HFF-Myc (cell line): ENCODE results near the gene ZXDC.

ENCODE experiments used
- DNase-seq: peaks from one replicate; pipeline ENCODE4 v3.0.0-alpha.2; 2011; ENCODE audit warnings: low read depth; ENCODE audit errors: extremely low read depth
- H3K4me3 ChIP-seq: replicated peaks from 2 replicates; pipeline ENCODE4 v1.5.1; 2011; ENCODE audit warnings: low read depth, mild to moderate bottlenecking, control low read depth, low read length
- CTCF ChIP-seq: IDR thresholded peaks from 2 replicates; pipeline ENCODE4 v1.5.1; 2012; ENCODE audit warnings: mild to moderate bottlenecking, low read depth, low read length, control low read depth; ENCODE audit errors: missing control alignments

Gene ZXDC

GRCh38 chr3:126406389-126407296 lies 69.0 kb downstream of the ZXDC start:
- TF ChIP-seq CTCF = no peak
- H3K4me3 ChIP-seq = no peak overlapping the region
- no peak for DNase-seq

- TF ChIP-seq CTCF = no peak
- no peak overlapping the region for H3K4me3 ChIP-seq
- DNase-seq = no peak
Observed at GRCh38 chr3:126402666-126403302, 72.9 kb downstream of the ZXDC start.

- no peak for DNase-seq
- TF ChIP-seq CTCF = no peak
Observed at GRCh38 chr3:126402178-126402577, 73.5 kb downstream of the ZXDC start.

GRCh38 chr3:126401611-126402160 lies 74.0 kb downstream of the ZXDC start:
- TF ChIP-seq CTCF = no peak
- DNase-seq = no peak

More at GRCh38 chr3:126402178-126402577, 73.5 kb downstream of the ZXDC start:
- no peak overlapping the region for H3K4me3 ChIP-seq

GRCh38 chr3:126399756-126400155 lies 75.9 kb downstream of the ZXDC start:
- no peak for DNase-seq
- no peak overlapping the region for H3K4me3 ChIP-seq
- TF ChIP-seq CTCF = no peak

More at GRCh38 chr3:126401611-126402160, 74.0 kb downstream of the ZXDC start:
- H3K4me3 ChIP-seq = no peak overlapping the region

- no peak for TF ChIP-seq CTCF
- no peak for DNase-seq
- H3K4me3 ChIP-seq = no peak overlapping the region
Observed at GRCh38 chr3:126399351-126399735, 76.3 kb downstream of the ZXDC start.
